Activated CD4-positive, CD25-positive, alpha-beta regulatory T cell treated with anti-CD3 and anti-CD28 coated beads, Interleukin-2, amount 50 U/mL, for 24 hours (primary cell): Measurements from ENCODE around the gene MPP2.
A peak's percentile ranks its signal among the peaks of the same experiment; 100 is the strongest.
"Not testable (repeated sequence)": the region's sequence is repeated elsewhere in the genome, so short reads cannot be mapped to it uniquely, and the experiment has no call there.

Experiments
- ATAC-seq, 2 donors: fragments of 150-1000 bp; cut with Tn5 transposase; one replicate each; pipeline ENCODE4 v1.10.0; 2021; ENCODE audit warnings: mild to moderate bottlenecking in 1 of 2, moderate library complexity in 1 of 2

The MPP2 gene

GRCh38 chr17:43900858-43901754 lies 6.2 kb downstream of the MPP2 start:
- no peak for ATAC-seq

GRCh38 chr17:43900183-43900857 lies 7.0 kb downstream of the MPP2 start:
- peak; percentile 99 for ATAC-seq

GRCh38 chr17:43898446-43898845 lies 8.9 kb downstream of the MPP2 start:
- ATAC-seq: no peak

GRCh38 chr17:43897831-43898230 lies 9.5 kb downstream of the MPP2 start:
- ATAC-seq: no peak

- not testable (repeated sequence) for ATAC-seq
Observed at GRCh38 chr17:43894494-43894893, 12.8 kb downstream of the MPP2 start.

GRCh38 chr17:43892647-43892952 lies 14.7 kb downstream of the MPP2 start:
- ATAC-seq: no peak

- no peak for ATAC-seq
Observed at GRCh38 chr17:43891851-43892646, 15.3 kb downstream of the MPP2 start.

GRCh38 chr17:43890240-43890639 lies 17.1 kb downstream of the MPP2 start:
- ATAC-seq: no peak

GRCh38 chr17:43888548-43888947 lies 18.8 kb downstream of the MPP2 start:
- ATAC-seq: no peak

GRCh38 chr17:43882761-43883415 lies 24.4 kb downstream of the MPP2 start:
- no peak for ATAC-seq

GRCh38 chr17:43881758-43882505 lies 25.4 kb downstream of the MPP2 start:
- ATAC-seq: no peak

- ATAC-seq: no peak
Observed at GRCh38 chr17:43881181-43881580, 26.2 kb downstream of the MPP2 start.

GRCh38 chr17:43880420-43880991 lies 26.8 kb downstream of the MPP2 start:
- ATAC-seq: peak in 1 of 2 donors; percentile 36

GRCh38 chr17:43879723-43880419 lies 27.5 kb downstream of the MPP2 start:
- ATAC-seq: no peak

- ATAC-seq: peak; percentile 82 to 83
Observed at GRCh38 chr17:43878260-43879175, 28.8 kb downstream of the MPP2 start.

GRCh38 chr17:43877451-43878155 lies 29.7 kb downstream of the MPP2 start:
- ATAC-seq: no peak

- no peak for ATAC-seq
Observed at GRCh38 chr17:43877031-43877430, 30.3 kb downstream of the MPP2 start.

GRCh38 chr17:43875476-43876147 lies 31.7 kb downstream of the MPP2 start:
- ATAC-seq: no peak

- no peak for ATAC-seq
Observed at GRCh38 chr17:43874293-43874692, 33.0 kb downstream of the MPP2 start.
